Hepatocyte (in vitro differentiated cells): ENCODE measurements around the gene CDH26.

Experiments used
- EZH2 ChIP-seq: fragments of 200-600 bp; sonication (generic); IDR thresholded peaks from 2 replicates; pipeline ENCODE4 v1.6.1; 2016; ENCODE audit warnings: antibody characterized with exemption, mild to moderate bottlenecking, borderline replicate concordance
- TF ChIP-seq, protein P1 (sequence below): fragments of 200-600 bp; sonication (generic); IDR thresholded peaks from 2 replicates; pipeline ENCODE4 v1.5.1; 2016; ENCODE audit warnings: antibody characterized with exemption, mild to moderate bottlenecking; ENCODE audit not compliant: poor library complexity

DNA sequence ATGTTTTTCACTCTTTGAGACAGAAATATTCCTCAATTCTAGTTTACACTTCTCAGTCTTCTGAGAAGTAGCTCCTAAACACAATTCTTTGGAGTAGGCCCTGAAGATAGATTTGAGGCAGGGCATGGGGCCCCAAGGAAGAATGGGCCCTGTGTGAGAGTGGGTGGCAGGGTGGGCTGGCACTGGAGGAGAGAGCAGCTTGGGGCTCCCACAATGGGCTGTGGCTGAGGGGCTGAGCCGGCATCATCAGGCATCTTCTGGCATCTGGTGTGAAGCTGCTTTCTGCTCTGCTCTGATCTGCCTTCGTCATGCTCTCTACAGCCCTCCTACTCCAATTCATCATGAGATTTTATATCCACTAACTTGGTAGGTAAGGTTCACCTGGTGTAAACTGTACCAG, 88.2 kb downstream of the CDH26 start:
- TF ChIP-seq, protein P1, sequence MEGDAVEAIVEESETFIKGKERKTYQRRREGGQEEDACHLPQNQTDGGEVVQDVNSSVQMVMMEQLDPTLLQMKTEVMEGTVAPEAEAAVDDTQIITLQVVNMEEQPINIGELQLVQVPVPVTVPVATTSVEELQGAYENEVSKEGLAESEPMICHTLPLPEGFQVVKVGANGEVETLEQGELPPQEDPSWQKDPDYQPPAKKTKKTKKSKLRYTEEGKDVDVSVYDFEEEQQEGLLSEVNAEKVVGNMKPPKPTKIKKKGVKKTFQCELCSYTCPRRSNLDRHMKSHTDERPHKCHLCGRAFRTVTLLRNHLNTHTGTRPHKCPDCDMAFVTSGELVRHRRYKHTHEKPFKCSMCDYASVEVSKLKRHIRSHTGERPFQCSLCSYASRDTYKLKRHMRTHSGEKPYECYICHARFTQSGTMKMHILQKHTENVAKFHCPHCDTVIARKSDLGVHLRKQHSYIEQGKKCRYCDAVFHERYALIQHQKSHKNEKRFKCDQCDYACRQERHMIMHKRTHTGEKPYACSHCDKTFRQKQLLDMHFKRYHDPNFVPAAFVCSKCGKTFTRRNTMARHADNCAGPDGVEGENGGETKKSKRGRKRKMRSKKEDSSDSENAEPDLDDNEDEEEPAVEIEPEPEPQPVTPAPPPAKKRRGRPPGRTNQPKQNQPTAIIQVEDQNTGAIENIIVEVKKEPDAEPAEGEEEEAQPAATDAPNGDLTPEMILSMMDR, result no peak
- TF ChIP-seq EZH2, result no peak
